Measurements from ENCODE around the gene MYOM1.

Gene MYOM1

GRCh38 chr18:3163968-3164367, 55.8 kb downstream of the MYOM1 start:
- Histone ChIP-seq H3K4me3 (ENCODE audit: low read depth, low read length) (no peak overlapping the region), H3K4me1 (no peaks in the 10 kb centered on the region), H3K9me3 (no peaks in the 10 kb centered on the region), H3K27me3 (no peaks in the 10 kb centered on the region), H3K36me3 (no peaks in the 10 kb centered on the region)
- no peak for TF ChIP-seq CTCF (IDR thresholded peaks at IDR 0.05; ENCODE audit: low read depth, low read length)
- DNase-seq, result no peak

- DNase-seq, result no peak
- Histone ChIP-seq H3K4me1 (no peaks in the 10 kb centered on the region), H3K36me3 (no peaks in the 10 kb centered on the region), H3K9me3 (no peaks in the 10 kb centered on the region), H3K4me3 (ENCODE audit: low read depth, low read length) (no peak overlapping the region), H3K27me3 (no peaks in the 10 kb centered on the region)
- TF ChIP-seq CTCF (IDR thresholded peaks at IDR 0.05; ENCODE audit: low read depth, low read length), result no peak
Measured at GRCh38 chr18:3162181-3162580, 57.6 kb downstream of the MYOM1 start.

GRCh38 chr18:3159830-3160229, 59.9 kb downstream of the MYOM1 start:
- Histone ChIP-seq H3K4me1 (no peaks in the 10 kb centered on the region), H3K27me3 (no peaks in the 10 kb centered on the region), H3K9me3 (no peaks in the 10 kb centered on the region), H3K36me3 (no peaks in the 10 kb centered on the region), H3K4me3 (ENCODE audit: low read depth, low read length) (no peak overlapping the region)
- TF ChIP-seq CTCF (IDR thresholded peaks at IDR 0.05; ENCODE audit: low read depth, low read length), result no peak
- no peak for DNase-seq

- H3K4me3 ChIP-seq (ENCODE audit: low read depth, low read length), result no peak overlapping the region
- no peak for DNase-seq
- no peak for TF ChIP-seq CTCF (IDR thresholded peaks at IDR 0.05; ENCODE audit: low read depth, low read length)
- H3K27me3 ChIP-seq, result no peaks in the 10 kb centered on the region
- no peaks in the 10 kb centered on the region for H3K9me3 ChIP-seq
- no peaks in the 10 kb centered on the region for H3K36me3 ChIP-seq
- no peaks in the 10 kb centered on the region for H3K4me1 ChIP-seq
Measured at GRCh38 chr18:3157606-3158005, 62.2 kb downstream of the MYOM1 start.

- Histone ChIP-seq H3K4me3 (ENCODE audit: low read depth, low read length) (no peak overlapping the region), H3K9me3 (no peaks in the 10 kb centered on the region), H3K4me1 (no peaks in the 10 kb centered on the region), H3K27me3 (no peaks in the 10 kb centered on the region), H3K36me3 (no peaks in the 10 kb centered on the region)
- no peak for DNase-seq
- TF ChIP-seq CTCF (IDR thresholded peaks at IDR 0.05; ENCODE audit: low read depth, low read length), result no peak
Measured at GRCh38 chr18:3157086-3157485, 62.7 kb downstream of the MYOM1 start.

GRCh38 chr18:3156325-3156640, 63.5 kb downstream of the MYOM1 start:
- Histone ChIP-seq H3K27me3 (no peaks in the 10 kb centered on the region), H3K4me3 (ENCODE audit: low read depth, low read length) (no peak overlapping the region), H3K36me3 (no peaks in the 10 kb centered on the region), H3K4me1 (no peaks in the 10 kb centered on the region), H3K9me3 (no peaks in the 10 kb centered on the region)
- DNase-seq, result no peak
- no peak for TF ChIP-seq CTCF (IDR thresholded peaks at IDR 0.05; ENCODE audit: low read depth, low read length)

Data from BE2C (cell line).